ENCODE measurements around the gene TMEM61. TPM values are rescaled to one million over a fixed set of nuclear protein-coding genes. Genes with fewer than 3 reads are reported as not detected.

TMEM61 gene
- total RNA-seq, 1 donor from 2014 or later, result not detected

DNA sequence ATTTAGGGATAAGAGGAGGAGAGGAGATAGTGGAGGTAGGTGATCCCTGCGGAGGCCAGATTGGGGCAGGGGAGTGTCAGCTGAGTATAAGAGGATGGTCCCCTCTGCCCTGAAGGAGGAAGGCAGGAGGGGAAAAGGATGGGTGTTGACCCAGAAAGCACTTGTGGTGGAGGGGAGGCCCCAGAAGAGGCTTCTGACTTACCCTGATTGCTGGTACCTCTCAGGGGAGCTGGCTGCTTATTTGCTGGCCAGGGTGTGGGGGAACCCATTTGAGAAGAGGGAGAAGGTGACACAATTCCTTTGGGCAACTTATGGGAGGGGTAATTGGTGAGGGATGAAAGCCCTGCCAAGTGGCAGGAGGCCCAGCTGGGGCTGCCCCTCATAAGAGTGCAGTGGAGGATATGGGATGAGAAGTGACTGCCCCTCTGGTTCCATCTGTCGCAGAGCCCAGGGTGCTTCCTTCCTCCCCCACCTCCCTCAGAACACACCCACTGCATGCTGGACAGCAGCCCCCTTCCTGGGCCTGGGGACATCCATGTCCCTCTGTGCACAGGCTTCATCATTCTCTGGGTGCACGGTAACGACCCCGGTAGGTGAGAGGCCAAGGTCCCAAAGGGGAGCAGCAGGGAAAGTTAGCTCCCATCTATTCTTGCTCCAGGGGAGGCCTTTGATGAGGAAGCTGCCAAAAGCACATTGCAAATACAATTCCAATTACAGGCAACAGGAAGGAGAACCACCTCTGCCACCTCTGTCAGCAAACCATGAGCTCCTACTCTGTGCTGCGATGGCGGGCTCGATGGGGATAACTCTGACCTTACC is 57.5 kb downstream of the TMEM61 start:
- no peak for DNase-seq (ENCODE audit: low read depth)

DNA sequence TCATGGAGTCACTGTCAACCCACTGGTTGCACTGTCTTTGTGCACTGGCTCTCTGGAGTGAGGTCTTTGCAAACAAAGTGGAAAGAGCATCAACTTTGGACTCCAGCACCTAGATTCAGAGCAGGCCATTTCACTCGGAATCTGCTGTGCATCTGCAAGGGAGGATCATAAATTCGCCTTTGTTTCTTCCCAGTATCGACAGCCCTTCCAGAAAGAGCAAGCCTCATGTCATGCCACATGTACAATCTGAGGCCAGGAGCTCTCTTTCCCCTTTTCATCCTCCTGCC is 58.1 kb downstream of the TMEM61 start:
- no peak for DNase-seq (ENCODE audit: low read depth)

DNA sequence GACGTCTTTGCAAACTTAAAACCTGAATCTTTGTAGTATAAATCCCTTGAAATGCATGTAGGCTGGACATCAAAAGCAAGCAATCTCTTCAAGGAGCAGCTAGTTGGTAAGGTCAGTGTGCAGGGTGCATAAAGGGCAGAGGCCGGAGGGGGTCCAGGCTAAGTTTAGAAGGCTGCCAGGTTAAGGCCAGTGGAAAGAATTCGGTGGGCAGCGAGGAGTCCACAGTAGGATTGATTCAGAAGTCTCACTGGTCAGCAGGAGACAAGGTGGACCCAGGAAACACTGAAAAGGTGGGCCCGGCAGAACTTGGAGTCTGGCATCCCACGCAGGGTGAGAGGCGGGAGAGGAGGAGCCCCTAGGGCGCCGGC is 58.5 kb downstream of the TMEM61 start:
- no peak for DNase-seq (ENCODE audit: low read depth)

DNA sequence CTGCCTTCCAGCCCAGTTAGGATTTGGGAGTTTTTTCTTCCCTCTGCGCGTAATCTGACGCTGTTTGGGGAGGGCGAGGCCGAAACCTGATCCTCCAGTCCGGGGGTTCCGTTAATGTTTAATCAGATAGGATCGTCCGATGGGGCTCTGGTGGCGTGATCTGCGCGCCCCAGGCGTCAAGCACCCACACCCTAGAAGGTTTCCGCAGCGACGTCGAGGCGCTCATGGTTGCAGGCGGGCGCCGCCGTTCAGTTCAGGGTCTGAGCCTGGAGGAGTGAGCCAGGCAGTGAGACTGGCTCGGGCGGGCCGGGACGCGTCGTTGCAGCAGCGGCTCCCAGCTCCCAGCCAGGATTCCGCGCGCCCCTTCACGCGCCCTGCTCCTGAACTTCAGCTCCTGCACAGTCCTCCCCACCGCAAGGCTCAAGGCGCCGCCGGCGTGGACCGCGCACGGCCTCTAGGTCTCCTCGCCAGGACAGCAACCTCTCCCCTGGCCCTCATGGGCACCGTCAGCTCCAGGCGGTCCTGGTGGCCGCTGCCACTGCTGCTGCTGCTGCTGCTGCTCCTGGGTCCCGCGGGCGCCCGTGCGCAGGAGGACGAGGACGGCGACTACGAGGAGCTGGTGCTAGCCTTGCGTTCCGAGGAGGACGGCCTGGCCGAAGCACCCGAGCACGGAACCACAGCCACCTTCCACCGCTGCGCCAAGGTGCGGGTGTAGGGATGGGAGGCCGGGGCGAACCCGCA is 59.1 kb downstream of the TMEM61 start, which contains the start of gene PCSK9:
PCSK9 (plus strand) TSS at position 207 of the 741 bp plus-strand sequence; CDS start at position 497, 290 bp downstream.
- DNase-seq (ENCODE audit: low read depth), result no peak

DNA sequence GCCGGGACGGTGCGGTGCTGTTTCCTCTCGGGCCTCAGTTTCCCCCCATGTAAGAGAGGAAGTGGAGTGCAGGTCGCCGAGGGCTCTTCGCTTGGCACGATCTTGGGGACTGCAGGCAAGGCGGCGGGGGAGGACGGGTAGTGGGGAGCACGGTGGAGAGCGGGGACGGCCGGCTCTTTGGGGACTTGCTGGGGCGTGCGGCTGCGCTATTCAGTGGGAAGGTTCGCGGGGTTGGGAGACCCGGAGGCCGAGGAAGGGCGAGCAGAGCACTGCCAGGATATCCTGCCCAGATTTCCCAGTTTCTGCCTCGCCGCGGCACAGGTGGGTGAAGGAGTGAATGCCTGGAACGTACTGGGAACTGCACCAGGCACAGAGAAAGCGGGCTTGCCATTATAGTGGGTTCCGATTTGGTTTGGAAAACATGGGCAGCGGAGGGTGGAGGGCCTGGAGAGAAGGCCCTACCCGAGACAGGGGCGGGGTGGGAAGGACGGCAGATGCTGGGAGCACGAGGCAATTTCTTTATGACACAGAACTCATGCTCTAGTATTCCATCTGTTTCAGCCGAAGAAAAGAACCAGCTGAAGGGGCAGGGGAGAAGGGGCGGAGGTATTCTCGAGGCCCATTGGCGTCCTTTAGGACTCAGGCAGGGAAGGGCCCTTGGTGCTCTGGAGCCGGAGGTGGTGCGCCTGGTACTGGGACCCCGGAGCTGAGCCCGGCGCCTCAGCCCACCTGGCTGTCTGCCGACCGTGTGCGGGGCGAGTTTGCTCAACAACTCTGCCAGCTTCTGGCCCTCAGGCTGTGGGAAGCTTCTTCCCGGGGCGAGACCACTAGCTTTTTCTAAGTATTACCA is 59.9 kb downstream of the TMEM61 start:
- no peak for DNase-seq (ENCODE audit: low read depth)

DNA sequence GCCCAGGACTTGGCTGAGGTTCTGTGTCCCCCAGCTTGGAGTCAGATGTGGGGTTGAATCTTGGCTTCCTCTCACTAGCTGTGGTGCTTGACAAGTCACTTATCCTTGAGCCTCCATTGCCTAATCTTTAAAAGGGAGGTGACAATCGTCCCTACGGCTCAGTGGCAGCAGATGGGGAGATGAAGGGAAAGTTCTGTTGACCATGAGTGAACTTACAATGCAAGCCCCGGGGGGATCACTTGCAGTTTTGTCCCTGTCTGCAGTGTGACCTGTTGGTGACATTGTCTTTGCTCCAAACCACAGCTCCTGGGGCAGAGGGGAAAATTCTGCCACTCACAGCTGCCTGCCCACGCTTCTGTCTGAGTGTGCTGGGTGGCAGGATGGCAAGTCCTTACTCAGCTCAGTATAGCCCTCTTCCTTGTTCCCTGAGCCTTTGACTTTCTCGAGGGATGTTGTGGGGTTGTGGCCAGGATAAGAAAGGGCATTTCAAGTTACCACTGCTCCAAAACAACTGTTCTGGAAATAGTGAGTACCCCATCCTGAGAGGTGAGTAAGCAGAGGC is 60.6 kb downstream of the TMEM61 start:
- DNase-seq (ENCODE audit: low read depth), result no peak

DNA sequence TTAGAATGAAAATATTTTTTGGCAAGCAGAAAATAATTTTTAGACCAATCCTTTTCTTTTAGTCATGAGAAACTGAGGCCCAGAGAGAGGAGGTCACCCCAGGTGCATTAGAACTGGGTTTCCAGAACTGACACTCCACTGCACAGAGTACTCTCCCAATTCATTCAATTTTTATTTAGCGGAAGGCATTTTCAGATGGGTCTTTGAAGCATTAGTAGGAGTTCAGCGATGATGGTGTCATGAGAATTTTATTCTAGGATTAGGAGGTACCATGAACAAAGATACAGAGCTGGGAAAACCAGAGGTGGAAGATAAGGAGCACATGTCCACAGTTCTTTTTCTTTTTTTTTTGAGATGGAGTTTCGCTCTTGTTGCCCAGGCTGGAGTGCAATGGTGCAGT is 61.2 kb downstream of the TMEM61 start:
- DNase-seq (ENCODE audit: low read depth), result no peak

Other genes starting within 250 kb of the TMEM61 start
- 7.2 and 8.0 TPM in 2 replicates for gene PARS2, start 216.1 kb upstream of the TMEM61 start, total RNA-seq
- not detected in 2 replicates for gene TTC22, start 179.3 kb upstream of the TMEM61 start, total RNA-seq
- 39.2 and 44.5 TPM in 2 replicates for gene DHCR24, start 93.4 kb upstream of the TMEM61 start, total RNA-seq
- not detected in 2 replicates for gene BSND, start 18.3 kb downstream of the TMEM61 start, total RNA-seq
- 1.2 and 8.8 TPM in 2 replicates for gene PCSK9, start 58.9 kb downstream of the TMEM61 start, total RNA-seq
- 24.9 and 56.7 TPM in 2 replicates for gene USP24, start 234.7 kb downstream of the TMEM61 start, total RNA-seq

All from myocyte (in vitro differentiated cells).